Measurements from ENCODE around the gene CATSPERD. TPM values are rescaled to one million over a fixed set of nuclear protein-coding genes. Genes with fewer than 3 reads are reported as not detected.

Gene CATSPERD
- total RNA-seq, 1 experiment from 2014 or later, result 0.50 TPM

- Mint-ChIP-seq H3K9me3 (peaks cover under 1% of the 10 kb centered on the region; the same call in 1 of the 2 replicates), H3K27me3 (ENCODE audit: low read depth) (peaks cover 11% of the 10 kb centered on the region), H3K27ac (no peak overlapping the region), H3K36me3 (no peaks in the 10 kb centered on the region), H3K4me1 (no peaks in the 10 kb centered on the region), H3K4me3 (no peak overlapping the region)
- ATAC-seq (no peak), DNase-seq (ENCODE audit: low spot score) (no peak)
- CTCF ChIA-PET, result interaction anchor here (1.6 to 2.3 kb wide), 3 partner anchors 36 to 81 kb away, joined by 5 to 7 read pairs (median 5); partner anchors contain the start of genes CATSPERD and LONP1
- TF ChIP-seq PRRX2 (CRISPR knock-in tag; IDR thresholded peaks at IDR 0.05) (no peak), GABPB1 (CRISPR knock-in tag; IDR thresholded peaks at IDR 0.05) (peak; percentile 58; the same call in 1 of the 2 replicates)
- POLR2A ChIA-PET, result no interaction called here
These were observed 47.5 kb downstream of the CATSPERD start for GRCh38 chr19:5767949-5768348.

- H3K9me3 Mint-ChIP-seq, result no peaks in the 10 kb centered on the region
- TF ChIP-seq HMGA2 (CRISPR knock-in tag; IDR thresholded peaks at IDR 0.05) (no peak), JAZF1 (CRISPR knock-in tag; IDR thresholded peaks at IDR 0.05) (no peak), ATF2 (CRISPR knock-in tag; IDR thresholded peaks at IDR 0.05; ENCODE audit: borderline replicate concordance, low read depth) (no peak), SOX15 (CRISPR knock-in tag; IDR thresholded peaks at IDR 0.05) (no peak), ZNF281 (CRISPR knock-in tag; IDR thresholded peaks at IDR 0.05) (no peak), USF1 (CRISPR knock-in tag; IDR thresholded peaks at IDR 0.05) (no peak), KAT7 (CRISPR knock-in tag; IDR thresholded peaks at IDR 0.05; ENCODE audit: borderline replicate concordance) (no peak)
- ChIA-PET CTCF (interaction anchor here (0.7 to 2.0 kb wide), 5 partner anchors 22 to 250 kb away, joined by 3 to 17 read pairs (median 6); partner anchors contain the start of gene RPL36), POLR2A (no interaction called here)
- H3K36me3 Mint-ChIP-seq, result no peaks in the 10 kb centered on the region
- ATAC-seq (no peak), DNase-seq (ENCODE audit: low spot score) (no peak)
- H3K4me1 Mint-ChIP-seq, result no peaks in the 10 kb centered on the region
- H3K27ac Mint-ChIP-seq, result no peak overlapping the region
- no peak overlapping the region for H3K4me3 Mint-ChIP-seq
- H3K27me3 Mint-ChIP-seq (ENCODE audit: low read depth), result peaks cover 10% of the 10 kb centered on the region
These were observed 52.0 kb downstream of the CATSPERD start for GRCh38 chr19:5772416-5772815.

GRCh38 chr19:5773276-5773675 is 52.8 kb downstream of the CATSPERD start:
- ATAC-seq (no peak), DNase-seq (ENCODE audit: low spot score) (no peak)
- no peak overlapping the region for H3K27ac Mint-ChIP-seq
- ChIA-PET POLR2A (interaction anchor here (0.6 kb wide), 2 partner anchors 53 to 198 kb away, joined by 3 to 5 read pairs; partner anchors contain the start of gene LONP1), CTCF (interaction anchor here (1.0 to 2.3 kb wide), 4 partner anchors 21 to 249 kb away, joined by 3 to 17 read pairs (median 7); partner anchors contain the start of gene NRTN)
- H3K27me3 Mint-ChIP-seq (ENCODE audit: low read depth), result peaks cover 10% of the 10 kb centered on the region
- no peaks in the 10 kb centered on the region for H3K4me1 Mint-ChIP-seq
- no peaks in the 10 kb centered on the region for H3K9me3 Mint-ChIP-seq
- H3K36me3 Mint-ChIP-seq, result no peaks in the 10 kb centered on the region
- H3K4me3 Mint-ChIP-seq, result no peak overlapping the region
- TF ChIP-seq MLX (CRISPR knock-in tag; IDR thresholded peaks at IDR 0.05) (no peak), FOXJ3 (CRISPR knock-in tag; IDR thresholded peaks at IDR 0.05; ENCODE audit: borderline replicate concordance) (no peak), ZNF512 (CRISPR knock-in tag; IDR thresholded peaks at IDR 0.05; ENCODE audit: borderline replicate concordance) (no peak), JAZF1 (CRISPR knock-in tag; IDR thresholded peaks at IDR 0.05) (no peak), ZBTB21 (CRISPR knock-in tag; IDR thresholded peaks at IDR 0.05; ENCODE audit: borderline replicate concordance) (no peak), NR2C2 (CRISPR knock-in tag; IDR thresholded peaks at IDR 0.05) (no peak), RORB (CRISPR knock-in tag; IDR thresholded peaks at IDR 0.05) (no peak), ZNF425 (CRISPR knock-in tag; conservative IDR thresholded peaks at IDR 0.05) (no peak), MAX (CRISPR knock-in tag; IDR thresholded peaks at IDR 0.05) (no peak), ATF3 (CRISPR knock-in tag; conservative IDR thresholded peaks at IDR 0.05) (no peak), ELF4 (CRISPR knock-in tag; IDR thresholded peaks at IDR 0.05; ENCODE audit: low read depth) (no peak), CBFB (CRISPR knock-in tag; IDR thresholded peaks at IDR 0.05; ENCODE audit: low read depth) (no peak), ZNF396 (CRISPR knock-in tag; IDR thresholded peaks at IDR 0.05; ENCODE audit: borderline replicate concordance) (no peak)
